GM21381 (cell line): ENCODE results near the gene ZNF684.
"Not testable (repeated sequence)": the region's sequence is repeated elsewhere in the genome, so short reads cannot be mapped to it uniquely, and the experiment has no call there.

Experiments
- ATAC-seq: cut with Tn5 transposase; IDR thresholded peaks from one replicate; pipeline ENCODE4 v1.9.1; 2021; ENCODE audit warnings: mild to moderate bottlenecking, moderate library complexity; ENCODE audit not compliant: unreplicated experiment

Gene ZNF684

DNA sequence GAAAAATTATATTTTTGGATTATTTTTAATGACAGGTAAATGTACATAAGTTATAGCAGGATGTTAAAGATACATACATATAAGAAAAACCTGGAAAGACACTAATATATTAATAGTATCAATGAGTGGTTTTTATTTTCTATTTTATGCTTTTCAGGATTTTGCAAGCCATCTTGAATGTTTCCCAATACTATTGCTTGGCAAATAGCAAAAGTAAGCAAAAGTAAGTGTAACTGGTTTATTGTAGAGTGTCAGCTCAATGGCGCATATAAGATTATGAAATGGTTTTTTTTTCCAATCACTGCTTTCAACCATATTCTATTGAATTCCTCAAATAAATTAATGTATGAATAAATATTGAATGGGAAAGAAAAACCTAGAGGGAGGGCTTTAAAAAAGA, 36.4 kb downstream of the ZNF684 start:
- ATAC-seq, result no peak

DNA sequence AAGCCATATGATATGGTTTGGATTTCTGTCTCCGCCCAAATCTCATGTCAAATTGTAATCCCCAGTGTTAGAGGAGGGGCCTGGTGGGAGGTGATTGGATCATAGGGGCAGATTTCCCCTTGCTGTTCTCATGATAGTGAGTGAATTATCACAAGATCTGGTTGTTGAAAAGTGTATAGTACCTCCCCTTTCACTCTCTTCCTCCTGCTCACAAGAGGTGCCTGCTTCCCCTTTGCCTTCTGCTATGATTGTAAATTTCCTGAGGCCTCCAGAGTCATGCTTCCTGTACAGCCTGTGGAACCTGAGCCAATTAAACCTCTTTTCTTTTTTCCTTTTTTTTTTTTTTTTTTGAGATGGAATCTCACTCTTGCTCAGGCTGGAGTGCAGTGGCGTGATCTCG, 43.4 kb downstream of the ZNF684 start:
- ATAC-seq, result not testable (repeated sequence)

DNA sequence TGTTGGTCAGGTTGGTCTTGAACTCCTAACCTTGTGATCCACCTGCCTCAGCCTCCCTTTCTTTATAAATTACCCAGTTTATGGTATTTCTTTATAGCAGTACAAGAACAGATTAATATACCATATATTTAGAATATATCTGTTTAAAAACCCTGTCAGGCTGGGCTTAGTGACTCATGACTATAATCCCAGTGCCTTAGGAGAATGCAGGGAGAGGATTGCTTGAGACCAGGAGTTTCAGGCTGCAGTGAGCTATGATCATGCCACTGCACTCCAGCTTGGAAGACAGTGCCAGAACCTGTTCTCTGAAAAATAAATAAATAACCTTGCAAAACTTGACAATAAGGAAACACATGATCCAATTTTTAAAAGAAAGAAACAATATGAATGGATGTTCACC, 43.9 kb downstream of the ZNF684 start:
- ATAC-seq, result no peak

- no peak for ATAC-seq
These were observed 50.7 kb downstream of the ZNF684 start for GRCh38 chr1:40582116-40582515.

DNA sequence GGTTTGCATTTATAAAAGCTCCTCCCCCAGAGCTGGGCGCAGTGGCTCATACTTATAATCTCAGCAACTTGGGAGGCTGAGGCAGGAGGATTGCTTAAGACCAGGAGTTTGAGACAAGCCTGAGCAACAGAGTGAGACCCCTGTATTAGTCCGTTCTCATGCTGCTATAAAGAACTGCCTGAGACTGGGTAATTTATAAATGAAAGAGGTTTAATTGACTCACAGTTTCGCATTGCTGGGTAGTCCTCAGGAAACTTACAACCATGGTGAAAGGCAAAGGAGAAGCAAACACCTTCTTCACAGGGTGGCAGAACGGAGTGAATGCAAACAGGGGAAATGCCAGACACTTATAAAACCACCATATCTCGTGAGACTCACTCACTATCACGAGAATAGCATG, 52.5 kb downstream of the ZNF684 start:
- no peak for ATAC-seq

DNA sequence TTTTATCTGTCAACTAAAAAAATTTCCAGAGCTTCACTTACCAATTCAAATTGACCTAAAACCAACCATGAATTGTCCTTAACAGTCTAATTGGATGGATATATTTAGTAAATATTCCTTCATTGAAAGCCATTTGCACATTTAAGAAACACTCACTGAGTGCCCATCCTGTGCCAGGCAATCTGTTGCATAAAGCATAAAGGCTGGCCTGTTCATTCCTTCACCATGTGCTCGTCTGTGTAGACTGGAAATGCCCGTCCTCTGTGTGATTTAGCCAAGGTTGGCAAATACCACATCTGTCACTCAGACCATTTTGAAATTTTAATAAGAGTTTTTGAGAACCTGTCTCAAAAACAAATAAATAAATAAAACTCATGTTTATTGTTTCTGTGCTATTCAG, 57.1 kb downstream of the ZNF684 start:
- no peak for ATAC-seq

- no peak for ATAC-seq
These were observed 60.8 kb downstream of the ZNF684 start for GRCh38 chr1:40592107-40592803.

GRCh38 chr1:40593449-40594186, 62.2 kb downstream of the ZNF684 start:
- ATAC-seq, result no peak

DNA sequence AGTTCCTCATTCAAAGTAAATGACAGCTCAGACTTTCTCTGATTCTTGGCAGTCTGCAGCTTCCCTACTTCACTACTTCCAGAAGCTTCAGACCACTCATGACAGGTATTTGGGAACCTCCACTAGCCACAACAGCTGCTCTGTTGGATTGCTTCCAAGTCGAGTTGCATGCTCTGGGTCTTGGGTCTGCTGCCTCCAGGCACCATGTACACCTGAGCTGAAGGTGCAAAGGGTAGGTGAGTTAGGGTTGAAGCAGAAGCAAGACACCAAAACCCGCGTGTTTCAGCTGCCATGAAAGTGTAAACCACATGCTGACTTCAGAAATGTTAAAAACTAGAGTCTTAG, 62.7 kb downstream of the ZNF684 start:
- ATAC-seq, result no peak

- ATAC-seq, result no peak
These were observed 64.2 kb downstream of the ZNF684 start for GRCh38 chr1:40595623-40596022.
